A549 (cell line): ENCODE measurements around the gene MMP10. TPM values are rescaled to one million over a fixed set of nuclear protein-coding genes. Genes with fewer than 3 reads are reported as not detected.

Source experiments
- ATAC-seq, 2 experiments: fragments of 200-7000 bp in 1 of 2; fragments of >200 bp in 1 of 2; cut with Nextera tagmentation in 1 of 2; cut with Tn5 transposase in 1 of 2; 3 replicates each; pipeline versions ENCODE4 v1.8.0 to v1.9.1; 2018 to 2020; ENCODE audit warnings: mild to moderate bottlenecking in 1 of 2, moderate library complexity in 1 of 2
- CTCF ChIA-PET: fragments of 300-600 bp; sonication (Branson Sonifier 250); formaldehyde crosslinking; extraction: SDS; loops from one replicate; lab custom pipeline; 2021; ENCODE audit warnings: antibody characterized with exemption, inconsistent platforms; lab: Yijun Ruan, JAX
- POLR2A ChIA-PET: fragments of 350-600 bp; formaldehyde crosslinking; extraction: SDS; loops from one replicate; lab custom pipeline; 2021; ENCODE audit warnings: antibody characterized with exemption, inconsistent platforms; lab: Yijun Ruan, JAX
- DNase-seq, 2 experiments: peaks; one replicate each; pipeline versions ENCODE4 v3.0.0 to v3.0.0-alpha.2; 2011 to 2016; ENCODE audit warnings: low read depth in 1 of 2, low spot score in 1 of 2
- FAIRE-seq: peaks from 2 replicates; lab custom pipeline; 2011; peaks lifted over from hg19 to GRCh38; lab: Jason Lieb, UNC
- H3K27ac ChIP-seq, 2 experiments: fragments of >200 bp; sonication (Bioruptor Twin); formaldehyde crosslinking; 3 replicates each; pipeline ENCODE4 v1.5.1; 2016 to 2017
- H3K4me1 ChIP-seq: fragments of >200 bp; sonication (Bioruptor Twin); formaldehyde crosslinking; 3 replicates; pipeline ENCODE4 v1.6.1; 2016
- H3K4me2 ChIP-seq: fragments of >200 bp; sonication (Bioruptor Twin); formaldehyde crosslinking; 3 replicates; pipeline ENCODE4 v1.6.1; 2016
- H3K4me3 ChIP-seq: fragments of >200 bp; sonication (Bioruptor Twin); formaldehyde crosslinking; 3 replicates; pipeline ENCODE4 v1.5.1; 2016
- H3K9me3 ChIP-seq: fragments of >200 bp; sonication (Bioruptor Twin); formaldehyde crosslinking; 3 replicates; pipeline ENCODE4 v1.6.1; 2016
- BHLHE40 ChIP-seq: IDR thresholded peaks from 2 replicates; pipeline ENCODE4 v1.6.1; 2012; ENCODE audit warnings: low read depth, low read length, inconsistent platforms
- CBX2 ChIP-seq: fragments of 200-600 bp; sonication (generic); IDR thresholded peaks from 2 replicates; pipeline ENCODE4 v1.6.1; 2016; ENCODE audit warnings: low read depth, mild to moderate bottlenecking, borderline replicate concordance
- CBX8 ChIP-seq: fragments of 200-600 bp; sonication (generic); IDR thresholded peaks from 2 replicates; pipeline ENCODE4 v1.6.1; 2016
- EHMT2 ChIP-seq: fragments of 200-600 bp; sonication (generic); IDR thresholded peaks from 2 replicates; pipeline ENCODE4 v1.6.1; 2016; ENCODE audit warnings: antibody characterized with exemption, low read depth, mild to moderate bottlenecking, moderate library complexity
- ESRRA ChIP-seq: fragments of 150-350 bp; IDR thresholded peaks from 2 replicates; pipeline ENCODE4 v1.6.1; 2014; ENCODE audit warnings: mild to moderate bottlenecking, low read length, borderline replicate concordance
- FOXS1 ChIP-seq: fragments of 250-450 bp; sonication (Bioruptor Pico); IDR thresholded peaks from 2 replicates; pipeline ENCODE4 v1.5.0; 2020; ENCODE audit warnings: mild to moderate bottlenecking, moderate library complexity
- HDAC2 ChIP-seq: fragments of 200-600 bp; sonication (generic); IDR thresholded peaks from 2 replicates; pipeline ENCODE4 v1.6.1; 2016
- HOXA7 ChIP-seq: fragments of 250-450 bp; sonication (Bioruptor Pico); IDR thresholded peaks from 2 replicates; pipeline ENCODE4 v1.5.0; 2020; ENCODE audit warnings: mild to moderate bottlenecking, moderate library complexity
- JUN ChIP-seq, 2 experiments: fragments of >200 bp; sonication (Bioruptor Twin); formaldehyde crosslinking; IDR thresholded peaks; 2 replicates in 1 of 2; 3 replicates in 1 of 2; pipeline ENCODE4 v1.6.1; 2016 to 2017
- MAZ ChIP-seq: fragments of 150-350 bp; IDR thresholded peaks from 2 replicates; pipeline ENCODE4 v1.6.1; 2014; ENCODE audit warnings: antibody characterized with exemption, low read depth, low read length, borderline replicate concordance
- MYC ChIP-seq: IDR thresholded peaks from 2 replicates; pipeline ENCODE4 v1.6.1; 2012; ENCODE audit warnings: mild to moderate bottlenecking, inconsistent platforms, low read length, improper control_type of control experiment, borderline replicate concordance
- NPAS2 ChIP-seq: fragments of 250-450 bp; sonication (Bioruptor Pico); IDR thresholded peaks from 2 replicates; pipeline ENCODE4 v1.8.0; 2022; ENCODE audit warnings: mild to moderate bottlenecking, moderate library complexity, borderline replicate concordance
- POLR2AphosphoS2 ChIP-seq: conservative IDR thresholded peaks from 2 replicates; pipeline ENCODE4 v1.6.1; 2012; ENCODE audit warnings: low read length, improper control_type of control experiment, inconsistent platforms
- RARB ChIP-seq: fragments of 250-450 bp; sonication (Bioruptor Pico); IDR thresholded peaks from 2 replicates; pipeline ENCODE4 v1.8.0; 2021; ENCODE audit warnings: mild to moderate bottlenecking, moderate library complexity
- RCOR1 ChIP-seq: fragments of 150-350 bp; IDR thresholded peaks from 2 replicates; pipeline ENCODE4 v1.6.1; 2014; ENCODE audit warnings: antibody characterized with exemption, low read length, low read depth
- RFX5 ChIP-seq: fragments of 450-650 bp; IDR thresholded peaks from 2 replicates; pipeline ENCODE4 v1.7.1; 2014; ENCODE audit warnings: antibody characterized with exemption, mild to moderate bottlenecking, moderate library complexity
- ZC3H11A ChIP-seq: fragments of 450-650 bp; IDR thresholded peaks from 2 replicates; pipeline ENCODE4 v1.6.1; 2014; ENCODE audit warnings: antibody characterized with exemption, mild to moderate bottlenecking
- ZNF302 ChIP-seq: fragments of 250-450 bp; sonication (Bioruptor Pico); IDR thresholded peaks from 2 replicates; pipeline ENCODE4 v1.9.0; 2021; ENCODE audit warnings: inconsistent platforms, mild to moderate bottlenecking, moderate library complexity
- ZSCAN20 ChIP-seq: fragments of 250-450 bp; sonication (Bioruptor Pico); IDR thresholded peaks from 2 replicates; pipeline ENCODE4 v1.8.0; 2022; ENCODE audit warnings: mild to moderate bottlenecking, moderate library complexity
- WGBS: methylation state at CpG from one replicate; pipeline ENCODE4 v1.1.6; 2017; ENCODE audit errors: missing lambda C conversion rate; 5-methylcytosine and 5-hydroxymethylcytosine counted together
- polyA plus RNA-seq, 4 experiments: library from polyadenylated mRNA; depleted of rRNA in 3 of 4; stranded (reverse); fragments of >200 nt; fragmentation: RNase III in 1 of 4; extraction: RNeasy Plus Mini Kit Qiagen cat#74134 plus additional on column Dnase treatment in 1 of 4; gene quantifications; 2 replicates in 3 of 4; 3 replicates in 1 of 4; pipeline ENCODE4 v1.2.3, GENCODE V29; 2011 to 2017
- TF ChIP-seq, protein P1 (sequence below): fragments of 200-600 bp; sonication (generic); IDR thresholded peaks from 2 replicates; pipeline ENCODE4 v1.6.1; 2016; ENCODE audit warnings: antibody characterized with exemption, mild to moderate bottlenecking, moderate library complexity
- TF ChIP-seq, protein P2 (sequence below): fragments of >200 bp; sonication (Bioruptor Twin); formaldehyde crosslinking; IDR thresholded peaks from 2 replicates; pipeline ENCODE4 v1.6.1; 2016
- TF ChIP-seq, protein P3 (sequence below): fragments of 150-350 bp; IDR thresholded peaks from 2 replicates; pipeline ENCODE4 v1.6.1; 2014; ENCODE audit warnings: low read depth, mild to moderate bottlenecking, low read length

Gene MMP10
- polyA plus RNA-seq, 2 of the 4 experiments (the other 2 are of a cell fraction): 0.13 to 1.5 TPM

DNA sequence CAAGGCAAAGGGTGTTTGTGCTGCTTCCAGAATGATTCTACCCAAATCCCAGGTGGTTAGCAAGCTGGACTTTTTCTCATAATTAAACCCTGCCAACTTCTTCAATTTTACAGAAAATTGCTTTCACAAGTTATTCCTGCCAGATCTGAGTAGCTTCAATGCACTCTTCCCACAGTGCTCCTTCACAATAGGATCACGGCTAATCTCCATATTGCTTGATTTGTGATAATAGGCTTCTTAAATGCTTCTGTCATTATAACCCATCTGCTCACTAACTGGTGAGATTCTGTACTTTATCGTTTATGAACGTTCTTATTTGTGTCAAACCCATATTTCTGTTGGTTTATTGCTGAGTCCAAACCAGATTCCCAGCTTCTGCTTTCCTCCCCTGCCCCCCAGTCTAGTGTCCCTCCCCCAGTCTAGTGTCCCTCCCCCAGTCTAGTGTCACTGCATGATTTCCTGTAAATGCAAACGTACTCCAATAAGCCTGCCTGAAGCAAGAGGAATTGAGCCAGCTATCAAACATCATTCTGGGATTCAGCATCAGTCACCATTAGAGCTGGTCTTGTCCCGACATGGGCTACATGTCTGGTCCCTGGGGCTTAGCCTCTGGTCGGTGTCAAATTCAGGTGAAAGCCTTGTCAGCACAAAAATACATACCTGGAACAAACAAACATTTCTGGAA lies 49.0 kb upstream of the MMP10 start (continued):
- TF ChIP-seq, protein P1, sequence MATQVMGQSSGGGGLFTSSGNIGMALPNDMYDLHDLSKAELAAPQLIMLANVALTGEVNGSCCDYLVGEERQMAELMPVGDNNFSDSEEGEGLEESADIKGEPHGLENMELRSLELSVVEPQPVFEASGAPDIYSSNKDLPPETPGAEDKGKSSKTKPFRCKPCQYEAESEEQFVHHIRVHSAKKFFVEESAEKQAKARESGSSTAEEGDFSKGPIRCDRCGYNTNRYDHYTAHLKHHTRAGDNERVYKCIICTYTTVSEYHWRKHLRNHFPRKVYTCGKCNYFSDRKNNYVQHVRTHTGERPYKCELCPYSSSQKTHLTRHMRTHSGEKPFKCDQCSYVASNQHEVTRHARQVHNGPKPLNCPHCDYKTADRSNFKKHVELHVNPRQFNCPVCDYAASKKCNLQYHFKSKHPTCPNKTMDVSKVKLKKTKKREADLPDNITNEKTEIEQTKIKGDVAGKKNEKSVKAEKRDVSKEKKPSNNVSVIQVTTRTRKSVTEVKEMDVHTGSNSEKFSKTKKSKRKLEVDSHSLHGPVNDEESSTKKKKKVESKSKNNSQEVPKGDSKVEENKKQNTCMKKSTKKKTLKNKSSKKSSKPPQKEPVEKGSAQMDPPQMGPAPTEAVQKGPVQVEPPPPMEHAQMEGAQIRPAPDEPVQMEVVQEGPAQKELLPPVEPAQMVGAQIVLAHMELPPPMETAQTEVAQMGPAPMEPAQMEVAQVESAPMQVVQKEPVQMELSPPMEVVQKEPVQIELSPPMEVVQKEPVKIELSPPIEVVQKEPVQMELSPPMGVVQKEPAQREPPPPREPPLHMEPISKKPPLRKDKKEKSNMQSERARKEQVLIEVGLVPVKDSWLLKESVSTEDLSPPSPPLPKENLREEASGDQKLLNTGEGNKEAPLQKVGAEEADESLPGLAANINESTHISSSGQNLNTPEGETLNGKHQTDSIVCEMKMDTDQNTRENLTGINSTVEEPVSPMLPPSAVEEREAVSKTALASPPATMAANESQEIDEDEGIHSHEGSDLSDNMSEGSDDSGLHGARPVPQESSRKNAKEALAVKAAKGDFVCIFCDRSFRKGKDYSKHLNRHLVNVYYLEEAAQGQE: no peak
- TF ChIP-seq, protein P2, sequence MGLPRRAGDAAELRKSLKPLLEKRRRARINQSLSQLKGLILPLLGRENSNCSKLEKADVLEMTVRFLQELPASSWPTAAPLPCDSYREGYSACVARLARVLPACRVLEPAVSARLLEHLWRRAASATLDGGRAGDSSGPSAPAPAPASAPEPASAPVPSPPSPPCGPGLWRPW: no peak

DNA sequence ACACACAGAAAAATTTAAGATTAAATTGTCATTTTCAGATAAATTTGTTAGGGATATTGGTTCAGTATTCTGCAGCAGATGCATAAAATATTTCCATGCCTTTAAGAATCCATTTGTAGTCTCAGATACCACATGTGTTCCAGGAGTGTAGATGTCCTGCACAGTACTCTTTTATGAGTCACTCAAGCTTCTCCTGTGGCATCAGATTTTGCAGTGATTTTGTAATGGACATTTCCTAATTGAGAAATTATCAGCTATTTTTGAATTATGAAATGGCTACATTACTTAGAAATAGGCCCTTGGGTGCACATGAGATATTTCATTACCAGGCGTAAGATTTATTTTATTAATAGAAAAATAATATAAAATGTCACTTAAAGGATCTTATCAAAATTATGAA lies 44.1 kb upstream of the MMP10 start:
- Histone ChIP-seq H3K9me3 (no peaks in the 10 kb centered on the region), H3K27ac (no peak overlapping the region), H3K4me1 (no peaks in the 10 kb centered on the region), H3K4me2 (no peak overlapping the region), H3K4me3 (no peak overlapping the region)
- POLR2A ChIA-PET: no interaction called here
- WGBS: 94% methylated on average over 1 of the region's 1 CpG
- ATAC-seq (no peak), FAIRE-seq (no peak), DNase-seq (no peak)
- TF ChIP-seq HOXA7 (CRISPR knock-in tag) (no peak), MAZ (no peak), POLR2AphosphoS2 (no peak), EHMT2 (no peak), ZSCAN20 (CRISPR knock-in tag) (no peak), ZC3H11A (no peak), HDAC2 (no peak), NPAS2 (CRISPR knock-in tag) (no peak), JUN (IDR thresholded peaks at IDR 0.05) (no peak), ESRRA (no peak), BHLHE40 (no peak), MYC (no peak), FOXS1 (no peak)
- TF ChIP-seq, protein P3, sequence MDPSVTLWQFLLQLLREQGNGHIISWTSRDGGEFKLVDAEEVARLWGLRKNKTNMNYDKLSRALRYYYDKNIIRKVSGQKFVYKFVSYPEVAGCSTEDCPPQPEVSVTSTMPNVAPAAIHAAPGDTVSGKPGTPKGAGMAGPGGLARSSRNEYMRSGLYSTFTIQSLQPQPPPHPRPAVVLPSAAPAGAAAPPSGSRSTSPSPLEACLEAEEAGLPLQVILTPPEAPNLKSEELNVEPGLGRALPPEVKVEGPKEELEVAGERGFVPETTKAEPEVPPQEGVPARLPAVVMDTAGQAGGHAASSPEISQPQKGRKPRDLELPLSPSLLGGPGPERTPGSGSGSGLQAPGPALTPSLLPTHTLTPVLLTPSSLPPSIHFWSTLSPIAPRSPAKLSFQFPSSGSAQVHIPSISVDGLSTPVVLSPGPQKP: no peak
- CTCF ChIA-PET: interaction anchor here (0.9 to 1.1 kb wide), 2 partner anchors 14 to 18 kb away, joined by 3 read pairs; no protein-coding TSS in a partner anchor

DNA sequence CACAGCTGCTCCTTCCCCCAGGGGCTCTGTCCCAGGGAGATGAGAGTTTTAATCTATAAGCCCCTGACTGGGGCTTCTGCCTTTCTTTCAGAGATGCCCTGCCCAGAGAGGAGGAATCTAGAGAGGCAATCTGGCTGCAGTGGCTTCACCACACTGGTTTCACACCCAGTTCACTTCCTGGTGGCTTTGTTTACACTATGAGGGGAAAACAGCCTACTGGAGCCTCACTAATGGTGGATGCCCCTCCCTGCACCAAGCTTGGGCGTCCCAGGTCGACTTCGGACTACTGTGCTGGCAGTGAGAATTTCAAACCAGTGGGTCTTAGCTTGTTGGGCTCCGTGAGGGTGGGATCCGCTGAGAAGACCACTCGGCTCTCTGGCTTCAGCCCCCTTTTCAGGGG lies 39.1 kb upstream of the MMP10 start:
- H3K9me3 ChIP-seq: no peaks in the 10 kb centered on the region; the same call in 2 of the 3 replicates
- H3K4me2 ChIP-seq: no peak overlapping the region
- ChIA-PET POLR2A (no interaction called here), CTCF (no interaction called here)
- H3K27ac ChIP-seq: no peak overlapping the region
- TF ChIP-seq RCOR1 (no peak), RARB (CRISPR knock-in tag) (no peak), CBX8 (no peak), MYC (no peak), HDAC2 (no peak), ZC3H11A (no peak), ZNF302 (no peak), CBX2 (no peak), HOXA7 (CRISPR knock-in tag) (no peak), RFX5 (no peak)
- FAIRE-seq (no peak), DNase-seq (no peak), ATAC-seq (no peak)
- no peaks in the 10 kb centered on the region for H3K4me1 ChIP-seq
- no peak overlapping the region for H3K4me3 ChIP-seq
- 60% methylated on average over 1 of the region's 6 CpGs for whole genome bisulfite sequencing
